GM06990 (cell line): ENCODE measurements around the gene NTM.

Source experiments
- DNase-seq: peaks from one replicate; pipeline ENCODE4 v3.0.0-alpha.2; 2011; ENCODE audit not compliant: insufficient read length; ENCODE audit errors: extremely low read depth
- H3K27me3 ChIP-seq: replicated peaks from 2 replicates; pipeline ENCODE4 v1.6.0; 2011; ENCODE audit warnings: low read length; ENCODE audit not compliant: control insufficient read depth, insufficient read depth
- H3K36me3 ChIP-seq: 2 replicates; pipeline ENCODE4 v1.5.1; 2011; ENCODE audit warnings: low read length; ENCODE audit not compliant: control insufficient read depth, insufficient read depth
- H3K4me3 ChIP-seq: replicated peaks from 2 replicates; pipeline ENCODE4 v1.5.1; 2011; ENCODE audit warnings: low read depth, mild to moderate bottlenecking, control low read depth, low read length
- TF ChIP-seq, protein P1 (sequence below): IDR thresholded peaks from 2 replicates; pipeline ENCODE4 v1.5.1; 2011; ENCODE audit warnings: low read length, control low read depth, mild to moderate bottlenecking, inconsistent platforms; ENCODE audit not compliant: insufficient read depth, poor library complexity, severe bottlenecking

The NTM gene

DNA sequence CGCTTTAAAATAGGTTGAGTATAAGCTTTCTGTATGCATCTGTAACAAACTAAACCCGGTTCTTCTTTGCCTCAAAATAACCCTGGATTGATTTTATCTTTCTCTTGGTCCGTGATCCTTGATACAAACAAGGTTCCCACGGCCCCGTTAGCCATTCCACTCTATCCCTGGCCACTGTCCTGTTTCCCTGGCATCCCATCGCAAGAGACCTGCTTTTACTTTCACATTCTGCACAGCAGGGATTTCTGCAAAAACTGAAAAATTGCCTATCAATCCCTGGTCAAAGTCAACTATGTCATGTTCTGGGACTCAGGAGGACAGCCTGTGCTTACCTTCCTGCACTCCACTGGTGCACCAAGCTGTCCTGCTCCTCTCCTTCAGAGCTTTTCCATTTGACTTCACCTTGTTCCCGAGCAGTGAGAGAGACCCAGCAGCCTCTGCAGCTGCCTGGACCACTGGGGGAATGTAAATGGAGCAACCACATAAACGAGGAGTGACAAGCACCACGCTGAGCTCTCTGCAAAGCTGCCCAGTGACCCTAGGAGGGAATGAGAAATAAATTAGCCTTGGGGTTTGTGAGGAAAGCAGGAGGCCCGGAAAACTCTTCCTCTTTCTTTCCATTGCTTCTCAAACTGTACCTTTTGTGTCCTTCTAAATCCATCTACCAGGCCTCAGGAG lies 175.9 kb downstream of the NTM start:
- peaks cover 4% of the 10 kb centered on the region; the same call in 1 of the 2 replicates for H3K27me3 ChIP-seq
- H3K4me3 ChIP-seq, result no peak overlapping the region
- DNase-seq, result no peak
- no peaks in the 10 kb centered on the region for H3K36me3 ChIP-seq
- TF ChIP-seq, protein P1, sequence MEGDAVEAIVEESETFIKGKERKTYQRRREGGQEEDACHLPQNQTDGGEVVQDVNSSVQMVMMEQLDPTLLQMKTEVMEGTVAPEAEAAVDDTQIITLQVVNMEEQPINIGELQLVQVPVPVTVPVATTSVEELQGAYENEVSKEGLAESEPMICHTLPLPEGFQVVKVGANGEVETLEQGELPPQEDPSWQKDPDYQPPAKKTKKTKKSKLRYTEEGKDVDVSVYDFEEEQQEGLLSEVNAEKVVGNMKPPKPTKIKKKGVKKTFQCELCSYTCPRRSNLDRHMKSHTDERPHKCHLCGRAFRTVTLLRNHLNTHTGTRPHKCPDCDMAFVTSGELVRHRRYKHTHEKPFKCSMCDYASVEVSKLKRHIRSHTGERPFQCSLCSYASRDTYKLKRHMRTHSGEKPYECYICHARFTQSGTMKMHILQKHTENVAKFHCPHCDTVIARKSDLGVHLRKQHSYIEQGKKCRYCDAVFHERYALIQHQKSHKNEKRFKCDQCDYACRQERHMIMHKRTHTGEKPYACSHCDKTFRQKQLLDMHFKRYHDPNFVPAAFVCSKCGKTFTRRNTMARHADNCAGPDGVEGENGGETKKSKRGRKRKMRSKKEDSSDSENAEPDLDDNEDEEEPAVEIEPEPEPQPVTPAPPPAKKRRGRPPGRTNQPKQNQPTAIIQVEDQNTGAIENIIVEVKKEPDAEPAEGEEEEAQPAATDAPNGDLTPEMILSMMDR, result no peak

DNA sequence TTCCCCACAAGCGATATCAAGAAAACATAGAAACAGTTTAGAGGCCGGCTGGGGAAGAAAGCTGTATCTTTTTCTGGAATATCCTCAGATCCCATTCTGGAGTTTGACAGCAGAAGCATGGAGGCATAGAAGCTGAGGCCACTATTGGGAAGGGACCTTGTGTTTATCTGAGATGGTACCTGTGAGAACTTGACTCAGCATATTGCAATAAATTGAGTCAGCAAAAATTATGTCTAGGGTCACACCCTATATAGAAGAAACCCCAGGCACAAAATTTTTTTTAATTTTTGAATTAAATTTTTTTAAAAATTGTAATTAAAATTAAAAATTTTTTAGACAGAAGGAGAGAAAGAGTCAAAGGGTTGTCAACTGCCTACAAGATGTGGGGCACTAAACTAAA lies 178.7 kb downstream of the NTM start:
- TF ChIP-seq, protein P1, result no peak
- no peak for DNase-seq
- Histone ChIP-seq H3K36me3 (no peaks in the 10 kb centered on the region), H3K4me3 (no peak overlapping the region), H3K27me3 (0 out of 2 replicates have a peak, but pooled peaks cover 4% of the 10 kb centered on the region)

DNA sequence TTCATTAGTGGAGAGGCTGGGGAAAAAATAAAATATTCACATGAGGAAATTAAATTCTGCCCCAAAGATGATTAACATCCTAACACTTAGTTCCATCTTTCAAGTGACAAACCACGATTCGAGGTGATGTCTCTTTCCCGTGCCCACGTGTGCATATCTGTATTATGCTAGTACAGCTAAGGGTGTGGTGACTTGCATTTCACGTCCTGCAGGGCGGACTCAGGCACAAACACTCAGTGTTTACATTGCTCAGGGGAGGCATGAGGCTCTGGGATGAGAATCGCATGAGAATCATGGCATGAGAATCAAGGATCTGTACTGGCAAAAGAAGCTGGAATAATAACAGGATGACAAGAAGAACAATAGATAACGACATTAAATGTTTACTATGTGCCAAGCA lies 179.4 kb downstream of the NTM start:
- no peak overlapping the region for H3K4me3 ChIP-seq
- DNase-seq, result no peak
- TF ChIP-seq, protein P1, result no peak
- H3K27me3 ChIP-seq, result 0 out of 2 replicates have a peak, but pooled peaks cover 4% of the 10 kb centered on the region
- no peaks in the 10 kb centered on the region for H3K36me3 ChIP-seq

DNA sequence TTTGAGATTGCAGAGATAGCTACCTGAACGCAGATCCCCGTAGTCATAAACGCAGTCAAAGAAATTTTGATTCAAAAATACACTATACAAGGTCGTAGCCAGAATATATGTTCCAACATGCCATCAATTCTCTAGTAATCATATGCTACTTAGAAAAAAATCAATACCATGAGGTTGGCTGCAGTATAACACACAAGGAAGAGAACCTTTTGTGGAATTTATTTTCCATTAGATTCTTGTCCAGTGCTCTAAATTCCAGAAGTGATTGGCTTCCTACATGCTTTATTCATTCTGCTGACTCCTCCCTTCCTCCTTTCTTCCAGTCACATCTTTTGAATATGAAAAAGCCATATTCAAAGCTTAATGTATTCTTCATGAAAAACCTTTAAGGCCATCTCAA lies 189.9 kb downstream of the NTM start:
- Histone ChIP-seq H3K4me3 (no peak overlapping the region), H3K36me3 (no peaks in the 10 kb centered on the region), H3K27me3 (no peaks in the 10 kb centered on the region; the same call in 1 of the 2 replicates)
- no peak for DNase-seq
- TF ChIP-seq, protein P1, result no peak

DNA sequence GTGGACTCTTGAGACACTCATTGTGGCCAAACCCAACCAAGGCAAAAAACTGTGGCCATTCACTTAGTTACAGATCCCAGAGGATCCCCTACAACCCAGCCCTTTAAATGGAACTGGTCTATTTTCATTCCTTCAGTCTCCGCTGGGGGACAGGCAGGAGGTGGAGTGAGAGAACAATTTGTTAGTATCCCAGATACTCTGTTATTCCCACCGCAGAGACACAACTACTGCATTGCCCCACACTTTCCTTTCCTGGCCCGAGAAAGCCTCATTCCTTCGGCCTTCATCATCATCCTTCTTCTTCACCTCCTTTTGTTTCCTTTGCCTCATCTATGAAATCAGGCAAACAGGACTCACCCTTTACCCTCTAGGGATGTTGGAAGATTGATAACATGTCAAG lies 191.1 kb downstream of the NTM start:
- Histone ChIP-seq H3K4me3 (no peak overlapping the region), H3K27me3 (no peaks in the 10 kb centered on the region; the same call in 1 of the 2 replicates), H3K36me3 (no peaks in the 10 kb centered on the region)
- TF ChIP-seq, protein P1, result no peak
- DNase-seq, result no peak
